HEK293 (cell line): ENCODE results near the gene TSC22D3.

ENCODE experiments used
- CTCF ChIA-PET: fragments of 350-600 bp; formaldehyde crosslinking; extraction: SDS; loops from one replicate; lab custom pipeline; 2021; ENCODE audit warnings: antibody characterized with exemption; lab: Yijun Ruan, JAX
- POLR2A ChIA-PET: fragments of 300-600 bp; formaldehyde crosslinking; extraction: SDS; loops from one replicate; lab custom pipeline; 2020; ENCODE audit warnings: antibody characterized with exemption, inconsistent platforms; lab: Yijun Ruan, JAX
- H3K27ac ChIP-seq: fragments of 200-500 bp; sonication (Bioruptor generic); 2 replicates; pipeline ENCODE4 v1.5.1; 2014; ENCODE audit warnings: low read depth, low read length, control low read depth, inconsistent platforms; ENCODE audit errors: extremely low read depth
- H3K36me3 ChIP-seq, 2 experiments: fragments of 200-500 bp in 1 of 2; sonication (Bioruptor generic) in 1 of 2; 1 replicate in 1 of 2; 2 replicates in 1 of 2; pipeline ENCODE4 v1.5.1; 2014 to 2017; ENCODE audit warnings: inconsistent platforms in 2 of 2, low read length in 2 of 2; ENCODE audit not compliant: control insufficient read depth in 2 of 2, insufficient read depth in 1 of 2
- H3K4me1 ChIP-seq: fragments of 200-500 bp; sonication (Bioruptor generic); 2 replicates; pipeline ENCODE4 v1.5.1; 2014; ENCODE audit warnings: mild to moderate bottlenecking, low read length, inconsistent platforms; ENCODE audit not compliant: control insufficient read depth, insufficient read depth
- H3K4me3 ChIP-seq: 2 replicates; pipeline ENCODE4 v1.5.1; 2011; ENCODE audit warnings: low read depth, mild to moderate bottlenecking, control low read depth, low read length, moderate library complexity
- H3K9me3 ChIP-seq: fragments of 200-500 bp; sonication (Bioruptor generic); 2 replicates; pipeline ENCODE4 v1.5.1; 2014; ENCODE audit warnings: low read depth, low read length, inconsistent platforms; ENCODE audit not compliant: control insufficient read depth, insufficient read depth
- BCL11B ChIP-seq: fragments of 450-650 bp; formaldehyde crosslinking; IDR thresholded peaks from 2 replicates; pipeline ENCODE4 v1.5.1; 2016; ENCODE audit warnings: low read depth, missing biosample characterization, missing genetic modification characterization
- GFI1B ChIP-seq: fragments of 450-650 bp; formaldehyde crosslinking; IDR thresholded peaks from 2 replicates; pipeline ENCODE4 v1.5.1; 2016; ENCODE audit warnings: missing biosample characterization, missing genetic modification characterization
- ZBTB49 ChIP-seq: fragments of 450-650 bp; formaldehyde crosslinking; IDR thresholded peaks from 2 replicates; pipeline ENCODE4 v1.5.1; 2016; ENCODE audit warnings: missing biosample characterization, missing genetic modification characterization, low read depth
- ZNF114 ChIP-seq: fragments of 450-650 bp; formaldehyde crosslinking; IDR thresholded peaks from 2 replicates; pipeline ENCODE4 v1.5.0; 2017; ENCODE audit warnings: missing biosample characterization, missing genetic modification characterization
- ZNF214 ChIP-seq: fragments of 450-650 bp; formaldehyde crosslinking; IDR thresholded peaks from 2 replicates; pipeline ENCODE4 v1.5.1; 2017; ENCODE audit warnings: missing biosample characterization, mild to moderate bottlenecking, missing genetic modification characterization, borderline replicate concordance
- ZNF221 ChIP-seq: fragments of 450-650 bp; formaldehyde crosslinking; IDR thresholded peaks from 2 replicates; pipeline ENCODE4 v1.5.1; 2017; ENCODE audit warnings: missing biosample characterization, missing genetic modification characterization, borderline replicate concordance
- ZNF292 ChIP-seq: fragments of 450-650 bp; formaldehyde crosslinking; IDR thresholded peaks from 2 replicates; pipeline ENCODE4 v1.5.1; 2016; ENCODE audit warnings: low read depth, missing biosample characterization, missing genetic modification characterization, borderline replicate concordance
- ZNF311 ChIP-seq: fragments of 450-650 bp; formaldehyde crosslinking; IDR thresholded peaks from 2 replicates; pipeline ENCODE4 v1.5.1; 2017; ENCODE audit warnings: missing biosample characterization, missing genetic modification characterization, borderline replicate concordance
- ZNF404 ChIP-seq: fragments of 450-650 bp; formaldehyde crosslinking; IDR thresholded peaks from 2 replicates; pipeline ENCODE4 v1.5.1; 2017; ENCODE audit warnings: missing biosample characterization, missing genetic modification characterization
- ZNF639 ChIP-seq: fragments of 450-650 bp; formaldehyde crosslinking; IDR thresholded peaks from 2 replicates; pipeline ENCODE4 v1.5.1; 2016; ENCODE audit warnings: missing biosample characterization, missing genetic modification characterization
- ZNF660 ChIP-seq: fragments of 450-650 bp; IDR thresholded peaks from 2 replicates; pipeline ENCODE4 v1.5.1; 2018; ENCODE audit warnings: missing biosample characterization, mild to moderate bottlenecking, missing genetic modification characterization
- ZNF670 ChIP-seq: fragments of 450-650 bp; formaldehyde crosslinking; IDR thresholded peaks from 2 replicates; pipeline ENCODE4 v1.5.1; 2016; ENCODE audit warnings: missing biosample characterization, missing genetic modification characterization, low read depth
- ZNF777 ChIP-seq: fragments of 450-650 bp; formaldehyde crosslinking; IDR thresholded peaks from 2 replicates; pipeline ENCODE4 v1.5.1; 2017; ENCODE audit warnings: missing biosample characterization, missing genetic modification characterization, borderline replicate concordance
- ZSCAN16 ChIP-seq: fragments of 450-650 bp; formaldehyde crosslinking; IDR thresholded peaks from 2 replicates; pipeline ENCODE4 v1.5.1; 2016; ENCODE audit warnings: missing biosample characterization, missing genetic modification characterization
- ZSCAN18 ChIP-seq: fragments of 450-650 bp; formaldehyde crosslinking; IDR thresholded peaks from 2 replicates; pipeline ENCODE4 v1.5.1; 2016; ENCODE audit warnings: missing biosample characterization, missing genetic modification characterization
- TF ChIP-seq, protein P1 (sequence below): fragments of 450-650 bp; formaldehyde crosslinking; IDR thresholded peaks from 2 replicates; pipeline ENCODE4 v1.5.1; 2016; ENCODE audit warnings: missing biosample characterization, missing genetic modification characterization
- TF ChIP-seq, protein P2 (sequence below): fragments of 450-650 bp; formaldehyde crosslinking; IDR thresholded peaks from 2 replicates; pipeline ENCODE4 v1.5.1; 2016; ENCODE audit warnings: missing biosample characterization, missing genetic modification characterization, low read depth

The TSC22D3 gene

DNA sequence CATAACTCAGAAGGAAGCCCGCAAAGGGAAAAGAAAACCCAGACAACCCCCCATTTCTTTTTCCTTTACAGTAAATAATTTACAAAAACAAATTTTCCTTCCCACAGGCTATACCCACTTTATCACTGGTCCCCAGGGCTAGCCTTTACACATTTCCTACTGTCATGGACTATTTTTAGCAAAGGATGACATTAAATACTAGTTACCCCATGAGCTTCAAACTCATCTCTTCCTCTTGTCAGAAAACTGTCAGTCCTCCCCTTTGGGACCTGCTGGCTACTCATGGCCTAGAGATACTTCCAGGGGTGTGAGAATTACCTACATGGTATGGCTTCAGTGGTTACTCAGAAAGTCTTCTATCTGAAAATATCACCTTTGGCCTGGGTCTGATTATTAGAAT lies 11.9 kb downstream of the TSC22D3 start:
- POLR2A ChIA-PET: no interaction called here
- H3K9me3 ChIP-seq: no peaks in the 10 kb centered on the region
- no peak overlapping the region for H3K27ac ChIP-seq
- CTCF ChIA-PET: interaction anchor here (1.4 to 3.0 kb wide), 3 partner anchors 11 to 109 kb away, joined by 3 to 10 read pairs (median 7); partner anchors contain the start of gene NCBP2L
- no peak overlapping the region for H3K4me3 ChIP-seq
- H3K36me3 ChIP-seq: peaks cover 0 to 2% of the 10 kb centered on the region in 2 experiments; a peak in 1 of 3 replicates
- TF ChIP-seq ZNF311 (no peak), ZNF114 (no peak), ZNF777 (no peak)
- TF ChIP-seq, protein P1, sequence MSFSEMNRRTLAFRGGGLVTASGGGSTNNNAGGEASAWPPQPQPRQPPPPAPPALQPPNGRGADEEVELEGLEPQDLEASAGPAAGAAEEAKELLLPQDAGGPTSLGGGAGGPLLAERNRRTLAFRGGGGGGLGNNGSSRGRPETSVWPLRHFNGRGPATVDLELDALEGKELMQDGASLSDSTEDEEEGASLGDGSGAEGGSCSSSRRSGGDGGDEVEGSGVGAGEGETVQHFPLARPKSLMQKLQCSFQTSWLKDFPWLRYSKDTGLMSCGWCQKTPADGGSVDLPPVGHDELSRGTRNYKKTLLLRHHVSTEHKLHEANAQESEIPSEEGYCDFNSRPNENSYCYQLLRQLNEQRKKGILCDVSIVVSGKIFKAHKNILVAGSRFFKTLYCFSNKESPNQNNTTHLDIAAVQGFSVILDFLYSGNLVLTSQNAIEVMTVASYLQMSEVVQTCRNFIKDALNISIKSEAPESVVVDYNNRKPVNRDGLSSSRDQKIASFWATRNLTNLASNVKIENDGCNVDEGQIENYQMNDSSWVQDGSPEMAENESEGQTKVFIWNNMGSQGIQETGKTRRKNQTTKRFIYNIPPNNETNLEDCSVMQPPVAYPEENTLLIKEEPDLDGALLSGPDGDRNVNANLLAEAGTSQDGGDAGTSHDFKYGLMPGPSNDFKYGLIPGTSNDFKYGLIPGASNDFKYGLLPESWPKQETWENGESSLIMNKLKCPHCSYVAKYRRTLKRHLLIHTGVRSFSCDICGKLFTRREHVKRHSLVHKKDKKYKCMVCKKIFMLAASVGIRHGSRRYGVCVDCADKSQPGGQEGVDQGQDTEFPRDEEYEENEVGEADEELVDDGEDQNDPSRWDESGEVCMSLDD: no peak
- H3K4me1 ChIP-seq: no peaks in the 10 kb centered on the region

GRCh38 chrX:107760304-107761077 lies 15.1 kb downstream of the TSC22D3 start:
- TF ChIP-seq ZNF639 (tag by site-specific recombination) (no peak), ZNF404 (no peak)
- TF ChIP-seq, protein P2, sequence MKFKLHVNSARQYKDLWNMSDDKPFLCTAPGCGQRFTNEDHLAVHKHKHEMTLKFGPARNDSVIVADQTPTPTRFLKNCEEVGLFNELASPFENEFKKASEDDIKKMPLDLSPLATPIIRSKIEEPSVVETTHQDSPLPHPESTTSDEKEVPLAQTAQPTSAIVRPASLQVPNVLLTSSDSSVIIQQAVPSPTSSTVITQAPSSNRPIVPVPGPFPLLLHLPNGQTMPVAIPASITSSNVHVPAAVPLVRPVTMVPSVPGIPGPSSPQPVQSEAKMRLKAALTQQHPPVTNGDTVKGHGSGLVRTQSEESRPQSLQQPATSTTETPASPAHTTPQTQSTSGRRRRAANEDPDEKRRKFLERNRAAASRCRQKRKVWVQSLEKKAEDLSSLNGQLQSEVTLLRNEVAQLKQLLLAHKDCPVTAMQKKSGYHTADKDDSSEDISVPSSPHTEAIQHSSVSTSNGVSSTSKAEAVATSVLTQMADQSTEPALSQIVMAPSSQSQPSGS: no peak
- CTCF ChIA-PET: interaction anchor here (0.5 to 1.1 kb wide), 3 partner anchors 10 to 133 kb away, joined by 3 to 4 read pairs (median 3); partner anchors contain the start of gene NCBP2L
- peaks cover 0 to 2% of the 10 kb centered on the region in 2 experiments; a peak in 1 of 3 replicates for H3K36me3 ChIP-seq
- no peak overlapping the region for H3K27ac ChIP-seq
- POLR2A ChIA-PET: interaction anchor here (1.5 kb wide), 1 partner anchor 19 kb away, joined by 3 read pairs; no protein-coding TSS in a partner anchor
- no peaks in the 10 kb centered on the region for H3K4me1 ChIP-seq
- H3K4me3 ChIP-seq: no peak overlapping the region
- no peaks in the 10 kb centered on the region for H3K9me3 ChIP-seq

DNA sequence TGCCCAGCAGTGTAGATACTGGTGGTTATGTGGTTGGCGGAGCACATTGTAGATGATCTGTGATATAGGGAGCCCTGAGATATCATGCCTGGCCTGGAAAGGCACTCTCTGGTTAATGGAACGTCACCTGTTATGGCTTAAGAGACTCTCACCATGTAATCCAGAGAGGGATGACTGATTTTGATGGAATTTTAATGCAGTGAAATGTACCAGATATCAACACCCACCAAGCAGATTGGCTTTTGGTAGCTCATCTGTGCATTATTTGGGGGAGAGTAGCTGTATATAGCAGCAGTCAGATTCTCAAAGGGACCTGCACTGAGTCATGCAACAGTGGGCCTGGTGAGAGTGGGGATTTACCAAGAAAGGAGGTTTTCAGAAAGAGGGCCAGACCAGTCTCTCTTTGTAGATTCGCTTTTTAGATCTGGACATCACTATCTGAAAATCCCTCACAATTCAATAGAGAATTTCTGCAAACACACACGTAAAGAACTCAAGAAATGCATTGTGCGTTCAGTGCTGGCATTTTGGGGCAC lies 17.3 kb downstream of the TSC22D3 start:
- POLR2A ChIA-PET: no interaction called here
- CTCF ChIA-PET: no interaction called here

More for the DNA sequence above, 17.3 kb downstream of the TSC22D3 start:
- no peak overlapping the region for H3K27ac ChIP-seq
- H3K4me1 ChIP-seq: no peaks in the 10 kb centered on the region
- peaks cover 0 to 2% of the 10 kb centered on the region in 2 experiments; a peak in 1 of 3 replicates for H3K36me3 ChIP-seq
- H3K9me3 ChIP-seq: no peaks in the 10 kb centered on the region
- no peak overlapping the region for H3K4me3 ChIP-seq
- TF ChIP-seq ZBTB49 (tag by site-specific recombination): no peak
- TF ChIP-seq GFI1B (tag by site-specific recombination): no peak
- TF ChIP-seq ZNF660 (tag by site-specific recombination): no peak
- TF ChIP-seq ZNF221 (tag by site-specific recombination): no peak
- TF ChIP-seq ZNF670 (tag by site-specific recombination): no peak
- TF ChIP-seq ZNF214 (tag by site-specific recombination): no peak
- no peak for TF ChIP-seq ZNF292 (tag by site-specific recombination)
- no peak for TF ChIP-seq BCL11B (tag by site-specific recombination)
- no peak for TF ChIP-seq ZSCAN18 (tag by site-specific recombination)
- TF ChIP-seq ZSCAN16 (tag by site-specific recombination): no peak
